Activated CD8-positive, alpha-beta memory T cell treated with anti-CD3 and anti-CD28 coated beads, Interleukin-2, amount 10 ng/mL, durations not matched to agents 7 days and 5 days (primary cell): ENCODE results near the gene GAREM2. TPM values are rescaled to one million over a fixed set of nuclear protein-coding genes. Genes with fewer than 3 reads are reported as not detected.
A peak's percentile ranks its signal among the peaks of the same experiment; 100 is the strongest.

ENCODE experiments used
- ATAC-seq: fragments of 150-1000 bp; cut with Tn5 transposase; one replicate; pipeline ENCODE4 v1.10.0; 2021; ENCODE audit warnings: moderate library complexity
- CTCF ChIA-PET: fragments of 350-600 bp; sonication (Branson Sonifier 250); formaldehyde crosslinking; loops from one replicate; lab custom pipeline; 2021; ENCODE audit warnings: antibody characterized with exemption; lab: Charles Lee
- DNase-seq: peaks from one replicate; pipeline ENCODE4 v3.0.0-alpha.2; 2020
- H3K27ac Mint-ChIP-seq: one replicate; pipeline ENCODE4 v1.8.0; 2021; ENCODE audit warnings: mild to moderate bottlenecking, mixed read lengths
- H3K27me3 Mint-ChIP-seq: one replicate; pipeline ENCODE4 v1.8.0; 2021; ENCODE audit warnings: mixed read lengths
- H3K36me3 Mint-ChIP-seq: one replicate; pipeline ENCODE4 v1.8.0; 2021; ENCODE audit warnings: mild to moderate bottlenecking, mixed read lengths
- H3K4me1 Mint-ChIP-seq: one replicate; pipeline ENCODE4 v1.8.0; 2021; ENCODE audit warnings: mixed read lengths
- H3K4me3 Mint-ChIP-seq: one replicate; pipeline ENCODE4 v1.8.0; 2021; ENCODE audit warnings: mild to moderate bottlenecking, moderate library complexity, mixed read lengths
- H3K9me3 Mint-ChIP-seq: one replicate; pipeline ENCODE4 v1.8.0; 2022; ENCODE audit warnings: low read depth, mixed read lengths
- total RNA-seq, 2 experiments: library from RNA; stranded (reverse); gene quantifications; one replicate each; pipeline ENCODE4 v1.2.3, GENCODE V29; 2021

The GAREM2 gene
- total RNA-seq, 2 experiments from 2014 or later, result 2.5 to 4.5 TPM

GRCh38 chr2:26173776-26174482 is 1.0 kb downstream of the GAREM2 start:
- no peaks in the 10 kb centered on the region for H3K9me3 Mint-ChIP-seq
- peaks cover 43% of the 10 kb centered on the region for H3K27me3 Mint-ChIP-seq
- H3K27ac Mint-ChIP-seq, result no peak overlapping the region
- no peak overlapping the region for H3K4me3 Mint-ChIP-seq
- no peak for DNase-seq
- CTCF ChIA-PET, result interaction anchor here (1.3 to 2.8 kb wide), 3 partner anchors 11 to 203 kb away, joined by 3 to 9 read pairs (median 5); no protein-coding TSS in a partner anchor
- peaks cover 6% of the 10 kb centered on the region for H3K4me1 Mint-ChIP-seq
- H3K36me3 Mint-ChIP-seq, result no peaks in the 10 kb centered on the region
- no peak for ATAC-seq

GRCh38 chr2:26174691-26175465 is 2.0 kb downstream of the GAREM2 start:
- Mint-ChIP-seq H3K27ac (no peak overlapping the region), H3K4me3 (no peak overlapping the region), H3K27me3 (peaks cover 40% of the 10 kb centered on the region), H3K36me3 (no peaks in the 10 kb centered on the region), H3K4me1 (peaks cover 10% of the 10 kb centered on the region), H3K9me3 (no peaks in the 10 kb centered on the region)
- no peak for ATAC-seq
- DNase-seq, result no peak
- CTCF ChIA-PET, result interaction anchor here (1.1 to 2.8 kb wide), 4 partner anchors 10 to 294 kb away, joined by 3 to 9 read pairs (median 4); no protein-coding TSS in a partner anchor

- H3K27me3 Mint-ChIP-seq, result peaks cover 43% of the 10 kb centered on the region
- no peak overlapping the region for H3K4me3 Mint-ChIP-seq
- H3K27ac Mint-ChIP-seq, result no peak overlapping the region
- CTCF ChIA-PET, result interaction anchor here (1.1 to 2.8 kb wide), 3 partner anchors 9 to 294 kb away, joined by 3 to 9 read pairs (median 3); no protein-coding TSS in a partner anchor
- no peaks in the 10 kb centered on the region for H3K36me3 Mint-ChIP-seq
- ATAC-seq (no peak), DNase-seq (no peak)
- peaks cover 12% of the 10 kb centered on the region for H3K4me1 Mint-ChIP-seq
- no peaks in the 10 kb centered on the region for H3K9me3 Mint-ChIP-seq
These were observed 2.8 kb downstream of the GAREM2 start for GRCh38 chr2:26175466-26176278.

- no peak overlapping the region for H3K4me3 Mint-ChIP-seq
- H3K4me1 Mint-ChIP-seq, result peaks cover 12% of the 10 kb centered on the region
- CTCF ChIA-PET, result interaction anchor here (1.1 to 2.8 kb wide), 3 partner anchors 9 to 293 kb away, joined by 3 to 9 read pairs (median 3); no protein-coding TSS in a partner anchor
- ATAC-seq (no peak), DNase-seq (no peak)
- H3K27me3 Mint-ChIP-seq, result peaks cover 42% of the 10 kb centered on the region
- no peak overlapping the region for H3K27ac Mint-ChIP-seq
- H3K36me3 Mint-ChIP-seq, result no peaks in the 10 kb centered on the region
- no peaks in the 10 kb centered on the region for H3K9me3 Mint-ChIP-seq
These were observed 3.4 kb downstream of the GAREM2 start for GRCh38 chr2:26176279-26176615.

- CTCF ChIA-PET, result no interaction called here
- peaks cover 11% of the 10 kb centered on the region for H3K4me1 Mint-ChIP-seq
- no peak overlapping the region for H3K27ac Mint-ChIP-seq
- DNase-seq (no peak), ATAC-seq (no peak)
- H3K9me3 Mint-ChIP-seq, result no peaks in the 10 kb centered on the region
- peaks cover 37% of the 10 kb centered on the region for H3K27me3 Mint-ChIP-seq
- H3K36me3 Mint-ChIP-seq, result no peaks in the 10 kb centered on the region
- H3K4me3 Mint-ChIP-seq, result no peak overlapping the region
These were observed 4.2 kb downstream of the GAREM2 start for GRCh38 chr2:26177122-26177521.

GRCh38 chr2:26178246-26178645 is 5.4 kb downstream of the GAREM2 start:
- DNase-seq (no peak), ATAC-seq (no peak)
- no peaks in the 10 kb centered on the region for H3K36me3 Mint-ChIP-seq
- peaks cover 9% of the 10 kb centered on the region for H3K4me1 Mint-ChIP-seq
- H3K27ac Mint-ChIP-seq, result no peak overlapping the region
- peak overlapping the region; percentile 67 for H3K4me3 Mint-ChIP-seq
- peaks cover 37% of the 10 kb centered on the region for H3K27me3 Mint-ChIP-seq
- no peaks in the 10 kb centered on the region for H3K9me3 Mint-ChIP-seq
- CTCF ChIA-PET, result interaction anchor here (0.9 kb wide), 1 partner anchor 59 kb away, joined by 3 read pairs; no protein-coding TSS in a partner anchor

- CTCF ChIA-PET, result interaction anchor here (0.9 kb wide), 1 partner anchor 58 kb away, joined by 3 read pairs; no protein-coding TSS in a partner anchor
- Mint-ChIP-seq H3K4me1 (peaks cover 11% of the 10 kb centered on the region), H3K27ac (no peak overlapping the region), H3K9me3 (no peaks in the 10 kb centered on the region), H3K36me3 (no peaks in the 10 kb centered on the region), H3K4me3 (peak overlapping the region; percentile 67), H3K27me3 (peaks cover 37% of the 10 kb centered on the region)
- DNase-seq (no peak), ATAC-seq (peak; percentile 75)
These were observed 6.0 kb downstream of the GAREM2 start for GRCh38 chr2:26178746-26179436.

GRCh38 chr2:26179446-26179913 is 6.6 kb downstream of the GAREM2 start:
- H3K4me1 Mint-ChIP-seq, result peaks cover 9% of the 10 kb centered on the region
- CTCF ChIA-PET, result no interaction called here
- H3K36me3 Mint-ChIP-seq, result no peaks in the 10 kb centered on the region
- ATAC-seq (no peak), DNase-seq (no peak)
- peaks cover 33% of the 10 kb centered on the region for H3K27me3 Mint-ChIP-seq
- no peak overlapping the region for H3K27ac Mint-ChIP-seq
- no peaks in the 10 kb centered on the region for H3K9me3 Mint-ChIP-seq
- peak overlapping the region; percentile 67 for H3K4me3 Mint-ChIP-seq

- Mint-ChIP-seq H3K4me3 (no peak overlapping the region), H3K27ac (no peak overlapping the region), H3K9me3 (no peaks in the 10 kb centered on the region), H3K27me3 (peaks cover 20% of the 10 kb centered on the region), H3K4me1 (peaks cover 18% of the 10 kb centered on the region), H3K36me3 (no peaks in the 10 kb centered on the region)
- DNase-seq, result no peak
- no peak for ATAC-seq
- CTCF ChIA-PET, result interaction anchor here (1.2 to 2.2 kb wide), 3 partner anchors 10 to 191 kb away, joined by 3 to 6 read pairs (median 3); partner anchors contain the start of gene GAREM2
These were observed 9.6 kb downstream of the GAREM2 start for GRCh38 chr2:26182441-26182840.

GRCh38 chr2:26182887-26183630 is 10.2 kb downstream of the GAREM2 start:
- peaks cover 20% of the 10 kb centered on the region for H3K27me3 Mint-ChIP-seq
- CTCF ChIA-PET, result interaction anchor here (0.9 to 2.2 kb wide), 4 partner anchors 24 to 191 kb away, joined by 3 to 12 read pairs (median 6); no protein-coding TSS in a partner anchor
- no peak overlapping the region for H3K4me3 Mint-ChIP-seq
- DNase-seq, result no peak
- H3K36me3 Mint-ChIP-seq, result no peaks in the 10 kb centered on the region
- no peak for ATAC-seq
- H3K9me3 Mint-ChIP-seq, result no peaks in the 10 kb centered on the region
- peaks cover 21% of the 10 kb centered on the region for H3K4me1 Mint-ChIP-seq
- no peak overlapping the region for H3K27ac Mint-ChIP-seq

- Mint-ChIP-seq H3K4me3 (peak overlapping the region; percentile 7), H3K27ac (peak overlapping the region; percentile 48), H3K4me1 (peaks cover 22% of the 10 kb centered on the region), H3K9me3 (no peaks in the 10 kb centered on the region), H3K27me3 (peaks cover 20% of the 10 kb centered on the region), H3K36me3 (no peaks in the 10 kb centered on the region)
- CTCF ChIA-PET, result interaction anchor here (0.8 to 2.3 kb wide), 27 partner anchors 9 to 576 kb away, joined by 3 to 17 read pairs (median 4); partner anchors contain the start of genes ADGRF3, GAREM2, HADHA and HADHB
- ATAC-seq (no peak), DNase-seq (no peak)
These were observed 11.2 kb downstream of the GAREM2 start for GRCh38 chr2:26184121-26184520.
